OCI-LY7 (cell line): ENCODE results near the gene DLGAP1. TPM values are rescaled to one million over a fixed set of nuclear protein-coding genes. Genes with fewer than 3 reads are reported as not detected.

Source experiments
- BruUV-seq: library from RNA; stranded (reverse); fragments of 400-500 nt; replicated peaks from 2 replicates; lab custom pipeline; 2021; lab: Mats Ljungman, UMichigan
- CTCF ChIA-PET: fragments of 300-600 bp; sonication (Branson Sonifier 250); formaldehyde crosslinking; loops from one replicate; lab custom pipeline; 2022; ENCODE audit warnings: antibody characterized with exemption; ENCODE audit not compliant: unreplicated experiment; lab: Charles Lee
- POLR2A ChIA-PET: fragments of 300-600 bp; sonication (Branson Sonifier 250); formaldehyde crosslinking; loops from one replicate; lab custom pipeline; 2022; ENCODE audit warnings: antibody characterized with exemption; lab: Charles Lee
- DNase-seq: peaks from one replicate; pipeline ENCODE4 v3.0.0-alpha.2; 2015; ENCODE audit warnings: low spot score
- H2AFZ ChIP-seq: fragments of 200-600 bp; sonication (generic), shearing (Covaris generic); 2 replicates; pipeline ENCODE4 v1.6.1; 2014; ENCODE audit warnings: mild to moderate bottlenecking, antibody characterized with exemption, low read length, moderate library complexity
- H3K27ac ChIP-seq: fragments of 200-600 bp; sonication (generic); 2 replicates; pipeline ENCODE4 v1.5.1; 2014; ENCODE audit warnings: mixed run types, low read depth, mild to moderate bottlenecking, moderate library complexity, low read length, inconsistent platforms; ENCODE audit not compliant: poor library complexity, severe bottlenecking
- H3K36me3 ChIP-seq: fragments of 200-600 bp; sonication (generic); 2 replicates; pipeline ENCODE4 v1.6.1; 2014; ENCODE audit warnings: mild to moderate bottlenecking, antibody characterized with exemption, low read length, moderate library complexity, mixed read lengths; ENCODE audit not compliant: insufficient read depth
- H3K4me1 ChIP-seq: fragments of 200-600 bp; sonication (generic); 2 replicates; pipeline ENCODE4 v1.5.1; 2014; ENCODE audit warnings: mild to moderate bottlenecking, low read length; ENCODE audit not compliant: insufficient read depth, poor library complexity, severe bottlenecking
- H3K4me2 ChIP-seq: fragments of 200-600 bp; sonication (generic); 2 replicates; pipeline ENCODE4 v1.6.1; 2014; ENCODE audit warnings: mild to moderate bottlenecking, low read length
- H3K4me3 ChIP-seq: fragments of 200-600 bp; sonication (generic); 2 replicates; pipeline ENCODE4 v1.5.1; 2014; ENCODE audit warnings: mild to moderate bottlenecking, low read depth, low read length; ENCODE audit not compliant: poor library complexity, severe bottlenecking
- H3K79me2 ChIP-seq: fragments of 200-600 bp; sonication (generic); 2 replicates; pipeline ENCODE4 v1.6.1; 2016; ENCODE audit warnings: low read depth, mild to moderate bottlenecking, low read length, moderate library complexity, mixed read lengths; ENCODE audit not compliant: insufficient read depth
- H3K9me2 ChIP-seq: fragments of 200-600 bp; sonication (generic); 2 replicates; pipeline ENCODE4 v1.6.1; 2016; ENCODE audit warnings: mild to moderate bottlenecking, low read length, mixed read lengths; ENCODE audit not compliant: insufficient read depth
- H3K9me3 ChIP-seq: fragments of 200-600 bp; sonication (generic); 2 replicates; pipeline ENCODE4 v1.6.1; 2014; ENCODE audit warnings: mild to moderate bottlenecking, mixed run types, low read length, mixed read lengths
- H4K20me1 ChIP-seq: fragments of 200-600 bp; sonication (generic); 2 replicates; pipeline ENCODE4 v1.6.1; 2014; ENCODE audit warnings: mild to moderate bottlenecking, antibody characterized with exemption, low read length, moderate library complexity, mixed read lengths; ENCODE audit not compliant: insufficient read depth
- EZH2phosphoT487 ChIP-seq: fragments of 200-600 bp; sonication (generic); IDR thresholded peaks from 2 replicates; pipeline ENCODE4 v1.6.1; 2018; ENCODE audit warnings: low read depth, borderline replicate concordance, mild to moderate bottlenecking, mixed run types, antibody characterized with exemption, low read length, moderate library complexity, mixed read lengths
- intact Hi-C: fragments of 100-400 bp; cut with micrococcal nuclease; formaldehyde crosslinking; loops from one replicate; pipeline ENCODE4 v1.10.0; 2022; ENCODE audit not compliant: unreplicated experiment
- total RNA-seq, 2 experiments: library from RNA; depleted of rRNA in 1 of 2; stranded (reverse); fragments of >200 nt in 1 of 2; shearing (Covaris generic) in 1 of 2; gene quantifications; 2 replicates each; pipeline ENCODE4 v1.2.3, GENCODE V29; 2014 to 2022
- TF ChIP-seq, protein P1 (sequence below): fragments of 200-600 bp; sonication (generic); conservative IDR thresholded peaks from 2 replicates; pipeline ENCODE4 v1.5.1; 2014; ENCODE audit warnings: mild to moderate bottlenecking, antibody characterized with exemption, low read length, moderate library complexity, mixed read lengths

The DLGAP1 gene
- total RNA-seq, 2 experiments from 2014 or later: 0.22 TPM; not detected in 1

DNA sequence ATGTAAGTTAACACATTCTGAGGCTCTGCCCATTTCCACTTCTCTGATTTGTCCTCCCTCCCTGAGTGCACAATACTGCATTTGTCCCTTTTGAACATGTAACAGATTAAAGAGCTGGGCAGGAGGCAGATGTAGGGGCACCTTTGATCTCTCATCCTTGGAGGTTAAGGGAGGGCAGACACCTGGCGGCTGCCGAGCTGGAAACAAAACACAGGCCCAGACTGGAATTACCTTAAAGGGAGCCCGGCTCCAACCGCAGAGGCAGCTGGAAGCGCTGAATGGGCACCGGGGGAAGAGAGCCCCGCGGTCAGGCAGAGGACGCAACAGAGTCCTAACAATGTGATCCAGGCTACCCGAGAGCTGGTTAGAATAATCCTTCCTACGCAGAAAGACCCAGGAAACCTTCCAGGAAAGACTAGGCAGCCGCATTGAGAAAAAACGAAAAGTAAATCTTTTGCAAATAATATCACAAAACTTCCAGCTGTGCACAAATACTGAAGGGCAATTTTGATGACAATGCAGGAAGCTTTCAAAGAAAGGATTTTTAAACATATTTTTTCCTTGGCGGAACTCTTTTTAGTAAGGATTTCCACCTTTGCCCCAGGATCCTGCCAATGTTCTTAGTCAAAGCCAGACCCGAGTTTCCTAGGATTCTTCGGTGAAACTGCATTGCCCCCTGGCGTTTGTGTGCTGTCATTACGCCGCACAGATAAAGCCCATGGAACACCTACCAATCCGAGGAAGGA, 789.2 kb downstream of the DLGAP1 start:
- Histone ChIP-seq H3K9me3 (peaks cover 20% of the 10 kb centered on the region), H4K20me1 (no peaks in the 10 kb centered on the region), H3K27ac (peak overlapping the region; percentile 78), H3K4me1 (peaks cover 52% of the 10 kb centered on the region), H3K36me3 (peaks cover 20% of the 10 kb centered on the region; the same call in 1 of the 2 replicates), H3K4me3 (peak overlapping the region; percentile 58), H3K4me2 (peak overlapping the region; percentile 79), H3K79me2 (no peaks in the 10 kb centered on the region), H2AFZ (peak overlapping the region; percentile 17; the same call in 1 of the 2 replicates), H3K9me2 (no peaks in the 10 kb centered on the region)
- TF ChIP-seq EZH2phosphoT487: no peak
- TF ChIP-seq, protein P1, sequence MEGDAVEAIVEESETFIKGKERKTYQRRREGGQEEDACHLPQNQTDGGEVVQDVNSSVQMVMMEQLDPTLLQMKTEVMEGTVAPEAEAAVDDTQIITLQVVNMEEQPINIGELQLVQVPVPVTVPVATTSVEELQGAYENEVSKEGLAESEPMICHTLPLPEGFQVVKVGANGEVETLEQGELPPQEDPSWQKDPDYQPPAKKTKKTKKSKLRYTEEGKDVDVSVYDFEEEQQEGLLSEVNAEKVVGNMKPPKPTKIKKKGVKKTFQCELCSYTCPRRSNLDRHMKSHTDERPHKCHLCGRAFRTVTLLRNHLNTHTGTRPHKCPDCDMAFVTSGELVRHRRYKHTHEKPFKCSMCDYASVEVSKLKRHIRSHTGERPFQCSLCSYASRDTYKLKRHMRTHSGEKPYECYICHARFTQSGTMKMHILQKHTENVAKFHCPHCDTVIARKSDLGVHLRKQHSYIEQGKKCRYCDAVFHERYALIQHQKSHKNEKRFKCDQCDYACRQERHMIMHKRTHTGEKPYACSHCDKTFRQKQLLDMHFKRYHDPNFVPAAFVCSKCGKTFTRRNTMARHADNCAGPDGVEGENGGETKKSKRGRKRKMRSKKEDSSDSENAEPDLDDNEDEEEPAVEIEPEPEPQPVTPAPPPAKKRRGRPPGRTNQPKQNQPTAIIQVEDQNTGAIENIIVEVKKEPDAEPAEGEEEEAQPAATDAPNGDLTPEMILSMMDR: peak; percentile 99
- BruUV-seq: no TSS peak
- POLR2A ChIA-PET: interaction anchor here (0.5 to 3.1 kb wide), 19 partner anchors 10 to 387 kb away, joined by 3 to 22 read pairs (median 4); no protein-coding TSS in a partner anchor
- CTCF ChIA-PET: interaction anchor here (0.6 to 2.4 kb wide), 14 partner anchors 13 to 387 kb away, joined by 3 to 10 read pairs (median 4); no protein-coding TSS in a partner anchor
- intact Hi-C loops: loop anchor here (1.0 to 10.0 kb wide), 7 partner anchors 72 to 731 kb away; no protein-coding TSS in a partner anchor
- peak; percentile 91 for DNase-seq

DNA sequence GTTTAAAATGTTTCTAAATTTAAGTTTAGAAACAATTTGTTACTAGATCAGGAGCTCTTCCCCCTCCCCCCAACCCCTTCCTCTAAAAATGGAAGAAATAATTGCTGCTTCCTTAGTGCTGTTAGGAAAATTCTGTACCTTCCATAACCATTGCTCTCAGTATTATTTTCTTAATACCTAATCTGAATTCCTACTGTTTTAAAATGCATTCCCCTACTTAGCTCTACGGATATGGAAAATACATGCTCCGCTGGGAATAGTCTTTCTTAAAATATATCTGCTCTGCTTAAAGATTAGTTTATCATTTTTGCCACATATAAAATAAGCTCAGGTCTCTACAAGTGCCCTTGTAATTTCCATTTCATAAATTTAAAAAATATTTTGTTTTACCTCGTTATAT, 789.9 kb downstream of the DLGAP1 start:
- TSS peak; percentile 79 for BruUV-seq
- intact Hi-C loops: loop anchor here (5.0 to 10.0 kb wide), 2 partner anchors 263 to 730 kb away; no protein-coding TSS in a partner anchor
- peak overlapping the region; percentile 43; the same call in 1 of the 2 replicates for H2AFZ ChIP-seq
- POLR2A ChIA-PET: interaction anchor here (0.5 to 3.1 kb wide), 18 partner anchors 15 to 417 kb away, joined by 3 to 22 read pairs (median 4); no protein-coding TSS in a partner anchor
- peak overlapping the region; percentile 78 for H3K27ac ChIP-seq
- no peaks in the 10 kb centered on the region for H3K79me2 ChIP-seq
- H3K9me3 ChIP-seq: peaks cover 20% of the 10 kb centered on the region
- peaks cover 20% of the 10 kb centered on the region; the same call in 1 of the 2 replicates for H3K36me3 ChIP-seq
- H3K4me1 ChIP-seq: peaks cover 60% of the 10 kb centered on the region
- TF ChIP-seq, protein P1: 0 out of 2 replicates have a peak, but pooled peaks have one; percentile 7
- TF ChIP-seq EZH2phosphoT487: no peak
- H4K20me1 ChIP-seq: no peaks in the 10 kb centered on the region
- no peak for DNase-seq
- H3K4me3 ChIP-seq: peak overlapping the region; percentile 58
- no peaks in the 10 kb centered on the region for H3K9me2 ChIP-seq
- CTCF ChIA-PET: interaction anchor here (0.6 to 2.4 kb wide), 5 partner anchors 62 to 386 kb away, joined by 3 to 10 read pairs (median 3); no protein-coding TSS in a partner anchor
- H3K4me2 ChIP-seq: peak overlapping the region; percentile 79
